Muscle of arm (tissue), 14 donors: Measurements from ENCODE around the gene PTGER1. TPM values are rescaled to one million over a fixed set of nuclear protein-coding genes. Genes with fewer than 3 reads are reported as not detected.
"Not testable (repeated sequence)": the region's sequence is repeated elsewhere in the genome, so short reads cannot be mapped to it uniquely, and the experiment has no call there.

Experiments used
- DNase-seq: peaks from one replicate; pipeline ENCODE4 v3.0.0-alpha.2; 2013
- long read RNA-seq, 11 donors: transcript quantifications; one replicate each; lab custom pipeline, GENCODE V29; 2026
- polyA plus RNA-seq, 12 donors: library from polyadenylated mRNA; unstranded; fragments of 120-200 nt; gene quantifications; one replicate each; pipeline ENCODE4 v1.2.1, GENCODE V29; 2013; ENCODE audit not compliant: insufficient read length in 12 of 12

PTGER1 gene
- polyA plus RNA-seq: under 1 TPM in 3 of 12 donors, not detected in 9; 0.11 to 0.12 (median 0.12) TPM
- long read RNA-seq, donor 1, partial matches to known transcripts: 0 of 1 reads
- long read RNA-seq, donor 1, other reads (novel, unspliced or antisense): 0 of 1 reads
- long read RNA-seq, donor 2: 0 reads
- long read RNA-seq, donor 3: 0 reads
- long read RNA-seq, donor 4: 0 reads
- long read RNA-seq, donor 5: 0 reads
- long read RNA-seq, donor 6: 0 reads
- long read RNA-seq, donor 7: 0 reads
- long read RNA-seq, donor 8: 0 reads
- long read RNA-seq, donor 9: 0 reads
- long read RNA-seq, donor 10: 0 reads
- long read RNA-seq, donor 11: 0 reads

GRCh38 chr19:14475251-14476073 lies at the start of gene PTGER1:
TSS of gene PTGER1 (minus strand) at chr19:14475354. CDS start at chr19:14474320, 1,034 bp downstream.
- no peak for DNase-seq

GRCh38 chr19:14520543-14520942 lies 45.4 kb upstream of the PTGER1 start:
- no peak for DNase-seq

- no peak for DNase-seq
These were observed 44.8 kb upstream of the PTGER1 start for GRCh38 chr19:14519860-14520407.

- no peak for DNase-seq
These were observed 44.2 kb upstream of the PTGER1 start for GRCh38 chr19:14519245-14519859.

GRCh38 chr19:14517840-14518505 lies 42.8 kb upstream of the PTGER1 start, which contains the start of gene DNAJB1:
TSS of gene DNAJB1 (minus strand) at chr19:14518397. CDS start at chr19:14518349, 48 bp downstream.
- peak; percentile 79 for DNase-seq

GRCh38 chr19:14517446-14517839 lies 42.3 kb upstream of the PTGER1 start:
- no peak for DNase-seq

- DNase-seq: no peak
These were observed 41.7 kb upstream of the PTGER1 start for GRCh38 chr19:14516746-14517438.

GRCh38 chr19:14516048-14516534 lies 40.9 kb upstream of the PTGER1 start:
- no peak for DNase-seq

GRCh38 chr19:14515501-14516047 lies 40.4 kb upstream of the PTGER1 start:
- DNase-seq: no peak

- DNase-seq: no peak
These were observed 39.2 kb upstream of the PTGER1 start for GRCh38 chr19:14514215-14514863.

- no peak for DNase-seq
These were observed 37.3 kb upstream of the PTGER1 start for GRCh38 chr19:14512406-14512961.

- DNase-seq: no peak
These were observed 36.1 kb upstream of the PTGER1 start for GRCh38 chr19:14511229-14511593.

- DNase-seq: no peak
These were observed 35.4 kb upstream of the PTGER1 start for GRCh38 chr19:14510311-14511228.

- no peak for DNase-seq
These were observed 32.8 kb upstream of the PTGER1 start for GRCh38 chr19:14507704-14508542.

- DNase-seq: no peak
These were observed 30.5 kb upstream of the PTGER1 start for GRCh38 chr19:14505488-14506239.

- not testable (repeated sequence) for DNase-seq
These were observed 29.4 kb upstream of the PTGER1 start for GRCh38 chr19:14504575-14504974.

GRCh38 chr19:14503285-14503684 lies 28.1 kb upstream of the PTGER1 start:
- DNase-seq: no peak
